Measurements from ENCODE around the gene RGL1. TPM values are rescaled to one million over a fixed set of nuclear protein-coding genes. Genes with fewer than 3 reads are reported as not detected.

RGL1 gene
- total and polyA plus RNA-seq, 9 of the 15 experiments (the other 6 are each of a cell fraction or from before 2014, with no cell fraction given) = under 0.01 to 0.07 (median 0.04) TPM

DNA sequence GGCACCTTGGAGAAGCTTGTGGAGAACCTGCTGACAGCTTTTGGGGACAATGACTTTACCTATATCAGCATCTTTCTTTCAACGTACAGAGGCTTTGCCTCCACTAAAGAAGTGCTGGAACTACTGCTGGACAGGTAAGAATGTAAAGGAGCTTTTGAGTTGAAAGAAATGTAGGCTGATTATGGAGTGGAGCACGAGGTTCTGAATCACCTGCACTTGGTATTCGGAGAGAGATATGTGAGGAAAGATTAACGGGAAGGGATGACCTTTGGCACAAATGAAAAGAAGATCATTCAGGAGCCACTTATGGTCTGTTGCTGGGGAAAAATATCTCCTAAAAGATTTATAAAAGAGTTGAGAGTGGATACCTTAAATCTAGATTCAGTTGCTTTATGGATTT lies 42.7 kb downstream of the RGL1 start (continued):
- TF ChIP-seq, protein P1, sequence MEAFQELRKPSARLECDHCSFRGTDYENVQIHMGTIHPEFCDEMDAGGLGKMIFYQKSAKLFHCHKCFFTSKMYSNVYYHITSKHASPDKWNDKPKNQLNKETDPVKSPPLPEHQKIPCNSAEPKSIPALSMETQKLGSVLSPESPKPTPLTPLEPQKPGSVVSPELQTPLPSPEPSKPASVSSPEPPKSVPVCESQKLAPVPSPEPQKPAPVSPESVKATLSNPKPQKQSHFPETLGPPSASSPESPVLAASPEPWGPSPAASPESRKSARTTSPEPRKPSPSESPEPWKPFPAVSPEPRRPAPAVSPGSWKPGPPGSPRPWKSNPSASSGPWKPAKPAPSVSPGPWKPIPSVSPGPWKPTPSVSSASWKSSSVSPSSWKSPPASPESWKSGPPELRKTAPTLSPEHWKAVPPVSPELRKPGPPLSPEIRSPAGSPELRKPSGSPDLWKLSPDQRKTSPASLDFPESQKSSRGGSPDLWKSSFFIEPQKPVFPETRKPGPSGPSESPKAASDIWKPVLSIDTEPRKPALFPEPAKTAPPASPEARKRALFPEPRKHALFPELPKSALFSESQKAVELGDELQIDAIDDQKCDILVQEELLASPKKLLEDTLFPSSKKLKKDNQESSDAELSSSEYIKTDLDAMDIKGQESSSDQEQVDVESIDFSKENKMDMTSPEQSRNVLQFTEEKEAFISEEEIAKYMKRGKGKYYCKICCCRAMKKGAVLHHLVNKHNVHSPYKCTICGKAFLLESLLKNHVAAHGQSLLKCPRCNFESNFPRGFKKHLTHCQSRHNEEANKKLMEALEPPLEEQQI (IDR thresholded peaks at IDR 0.05) = no peak
- TF ChIP-seq ZC3H11A (IDR thresholded peaks at IDR 0.05; ENCODE audit: low read depth, low read length) (no peak), CAMTA2 (CRISPR knock-in tag; conservative IDR thresholded peaks at IDR 0.05) (no peak), ZNF41 (CRISPR knock-in tag; conservative IDR thresholded peaks at IDR 0.05) (no peak), POU5F1 (IDR thresholded peaks at IDR 0.05; ENCODE audit: borderline replicate concordance, low read depth, low read length, partially characterized antibody) (no peak)
- TF ChIP-seq, protein P2, sequence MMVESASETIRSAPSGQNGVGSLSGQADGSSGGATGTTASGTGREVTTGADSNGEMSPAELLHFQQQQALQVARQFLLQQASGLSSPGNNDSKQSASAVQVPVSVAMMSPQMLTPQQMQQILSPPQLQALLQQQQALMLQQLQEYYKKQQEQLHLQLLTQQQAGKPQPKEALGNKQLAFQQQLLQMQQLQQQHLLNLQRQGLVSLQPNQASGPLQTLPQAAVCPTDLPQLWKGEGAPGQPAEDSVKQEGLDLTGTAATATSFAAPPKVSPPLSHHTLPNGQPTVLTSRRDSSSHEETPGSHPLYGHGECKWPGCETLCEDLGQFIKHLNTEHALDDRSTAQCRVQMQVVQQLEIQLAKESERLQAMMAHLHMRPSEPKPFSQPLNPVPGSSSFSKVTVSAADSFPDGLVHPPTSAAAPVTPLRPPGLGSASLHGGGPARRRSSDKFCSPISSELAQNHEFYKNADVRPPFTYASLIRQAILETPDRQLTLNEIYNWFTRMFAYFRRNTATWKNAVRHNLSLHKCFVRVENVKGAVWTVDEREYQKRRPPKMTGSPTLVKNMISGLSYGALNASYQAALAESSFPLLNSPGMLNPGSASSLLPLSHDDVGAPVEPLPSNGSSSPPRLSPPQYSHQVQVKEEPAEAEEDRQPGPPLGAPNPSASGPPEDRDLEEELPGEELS (CRISPR knock-in tag; IDR thresholded peaks at IDR 0.05; ENCODE audit: borderline replicate concordance) = no peak

DNA sequence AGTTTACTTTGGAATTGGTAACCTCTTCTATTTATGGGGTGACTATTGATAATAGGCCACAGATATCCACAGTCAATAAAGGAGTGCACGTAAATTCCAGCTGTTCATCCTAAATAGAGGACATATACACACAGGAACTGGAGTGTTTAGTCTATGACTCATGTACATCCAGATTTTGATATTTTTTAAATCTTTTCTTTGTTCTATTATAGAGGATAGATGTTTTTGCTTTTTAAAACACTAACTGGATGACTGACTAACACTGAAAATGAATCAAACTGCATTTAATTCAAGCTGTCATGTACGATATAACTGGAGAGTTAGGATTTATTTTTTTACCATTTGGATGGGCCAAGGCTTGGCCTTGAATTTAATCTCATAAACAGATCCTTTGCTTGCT lies 45.9 kb downstream of the RGL1 start:
- no peak for FAIRE-seq
- no peak for DNase-seq (ENCODE audit: extremely low read depth in 1 of 4, low spot score in 3 of 4)
- ChIA-PET POLR2A (no interaction called here), CTCF (ENCODE audit: low intra/inter-chr PET ratio) (no interaction called here)
- Histone ChIP-seq H3K9me1 (ENCODE audit: control insufficient read depth, insufficient read depth, low read length) (no peaks in the 10 kb centered on the region), H3K4me3 (no peak overlapping the region), H3K27me3 (ENCODE audit: control insufficient read depth in 2 of 2, insufficient read depth in 2 of 2, low read length in 2 of 2) (0 out of 5 replicates have a peak, but pooled peaks cover 0 to 4% of the 10 kb centered on the region in 2 experiments), H3K9ac (ENCODE audit: insufficient read depth in 1 of 2, low read depth in 2 of 2, low read length in 2 of 2) (no peak overlapping the region), H3K4me1 (replicated peaks in 1 of 2; ENCODE audit: control insufficient read depth in 2 of 2, insufficient read depth in 2 of 2, low read length in 2 of 2) (no peaks in the 10 kb centered on the region), H3K36me3 (ENCODE audit: control insufficient read depth, insufficient read depth, low read length) (no peaks in the 10 kb centered on the region), H3K4me2 (ENCODE audit: insufficient read depth, low read length) (no peak overlapping the region), H4K20me1 (replicated peaks; ENCODE audit: control insufficient read depth, insufficient read depth, low read length) (no peaks in the 10 kb centered on the region), H3K27ac (ENCODE audit: extremely low read depth, low read depth, low read length) (no peak overlapping the region), H3K9me3 (replicated peaks; ENCODE audit: control insufficient read depth, insufficient read depth, low read depth, low read length) (no peaks in the 10 kb centered on the region), H3K79me2 (ENCODE audit: control insufficient read depth, insufficient read depth, low read length) (no peaks in the 10 kb centered on the region), H2AFZ (ENCODE audit: low read depth, low read length) (no peak overlapping the region)
- in situ Hi-C loops (cut with MboI) = no loop called here
- intact Hi-C loops (cut with micrococcal nuclease) = loop anchor here (10.0 kb wide), 1 partner anchor 56 kb away; no protein-coding TSS in a partner anchor
- ATAC-seq = no peak
- BruUV-seq (replicated peaks) = no TSS peak
- WGBS (ENCODE audit: insufficient coverage, low coverage, missing lambda C conversion rate) = 0% methylated on average over 2 of the region's 2 CpGs
- TF ChIP-seq ZNF592 (IDR thresholded peaks at IDR 0.05) = no peak
- no peak for TF ChIP-seq HCFC1 (IDR thresholded peaks at IDR 0.05; ENCODE audit: low read depth, low read length)
- TF ChIP-seq C11orf30 (IDR thresholded peaks at IDR 0.05; ENCODE audit: low read depth) = no peak
- TF ChIP-seq GATAD2B (IDR thresholded peaks at IDR 0.05; ENCODE audit: borderline replicate concordance) = no peak
- TF ChIP-seq SPI1 (IDR thresholded peaks at IDR 0.05; ENCODE audit: borderline replicate concordance, low read depth, low read length) = no peak
- no peak for TF ChIP-seq DPF2 (IDR thresholded peaks at IDR 0.05)
- no peak for TF ChIP-seq SLC30A9 (CRISPR knock-in tag; IDR thresholded peaks at IDR 0.05)

Data from K562 (cell line).